MG63 (cell line): ENCODE measurements around the gene UGCG. TPM values are rescaled to one million over a fixed set of nuclear protein-coding genes. Genes with fewer than 3 reads are reported as not detected.
"Not testable (repeated sequence)": the region's sequence is repeated elsewhere in the genome, so short reads cannot be mapped to it uniquely, and the experiment has no call there.

Experiments used
- DNase-seq: peaks from one replicate; pipeline ENCODE4 v3.0.0-alpha.2; 2020
- H3K27me3 ChIP-seq: fragments of 250-450 bp; sonication (Bioruptor Pico); 2 replicates; pipeline ENCODE4 v1.5.1; 2020; ENCODE audit warnings: mild to moderate bottlenecking, moderate library complexity
- H3K36me3 ChIP-seq: fragments of 250-450 bp; sonication (Bioruptor Pico); 2 replicates; pipeline ENCODE4 v1.5.1; 2020; ENCODE audit warnings: mild to moderate bottlenecking, moderate library complexity
- H3K4me3 ChIP-seq: fragments of 250-450 bp; sonication (Bioruptor Pico); 2 replicates; pipeline ENCODE4 v1.5.1; 2020; ENCODE audit warnings: mild to moderate bottlenecking, moderate library complexity
- H3K9me3 ChIP-seq: fragments of 250-450 bp; sonication (Bioruptor Pico); 2 replicates; pipeline ENCODE4 v1.5.1; 2020; ENCODE audit warnings: mild to moderate bottlenecking, moderate library complexity
- total RNA-seq: library from RNA; depleted of rRNA; stranded (reverse); fragments of >200 nt; shearing (Covaris generic); gene quantifications from 2 replicates; pipeline ENCODE4 v1.2.3, GENCODE V29; 2014; ENCODE audit warnings: low replicate concordance

UGCG gene
- total RNA-seq, 1 experiment from 2014 or later, result 35.9 TPM

DNA sequence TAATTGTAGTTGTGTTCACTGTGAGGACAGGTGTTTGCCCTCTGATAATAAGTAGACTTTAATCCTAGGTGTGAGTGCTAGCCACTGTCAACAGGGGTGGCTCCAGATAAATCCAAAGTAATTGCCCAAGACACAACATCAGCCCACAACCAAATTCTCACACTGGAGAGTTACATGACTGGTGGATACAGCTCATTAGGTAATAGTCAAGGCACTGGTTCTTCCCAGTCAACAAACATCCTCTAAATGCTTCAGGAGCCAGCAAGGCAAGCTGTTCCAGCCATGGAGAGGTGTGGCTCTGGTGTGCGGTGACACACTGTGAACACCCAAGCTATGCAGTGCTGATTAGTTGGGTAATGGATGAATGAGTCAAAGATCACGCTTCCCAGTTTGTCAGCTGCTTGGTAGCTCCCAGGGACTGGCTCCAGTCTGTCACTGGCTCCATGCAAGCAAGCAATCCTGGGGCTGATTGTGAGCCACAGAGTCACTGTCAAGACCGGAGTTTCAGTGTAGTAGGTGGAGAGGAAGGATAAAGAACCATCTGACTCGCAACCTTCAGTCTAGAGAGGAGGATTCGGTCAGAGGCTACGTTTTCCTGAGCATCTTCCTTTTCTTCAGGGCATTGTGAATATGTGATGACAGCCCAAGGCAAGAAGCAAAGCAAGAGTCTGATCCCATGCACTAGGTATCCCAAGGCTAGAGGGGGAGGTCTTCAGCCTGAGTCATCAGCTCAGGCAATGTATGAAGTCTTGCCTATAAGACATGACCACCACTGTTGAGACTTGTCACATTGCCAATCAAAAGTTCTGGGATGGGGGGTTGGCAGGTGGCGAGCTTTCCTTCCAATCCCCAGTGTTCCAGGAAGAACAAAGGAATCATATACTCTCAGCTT lies 63.1 kb downstream of the UGCG start:
- H3K9me3 ChIP-seq, result no peaks in the 10 kb centered on the region
- no peaks in the 10 kb centered on the region for H3K36me3 ChIP-seq
- H3K27me3 ChIP-seq, result no peaks in the 10 kb centered on the region
- H3K4me3 ChIP-seq, result no peak overlapping the region
- DNase-seq, result peak; percentile 79

DNA sequence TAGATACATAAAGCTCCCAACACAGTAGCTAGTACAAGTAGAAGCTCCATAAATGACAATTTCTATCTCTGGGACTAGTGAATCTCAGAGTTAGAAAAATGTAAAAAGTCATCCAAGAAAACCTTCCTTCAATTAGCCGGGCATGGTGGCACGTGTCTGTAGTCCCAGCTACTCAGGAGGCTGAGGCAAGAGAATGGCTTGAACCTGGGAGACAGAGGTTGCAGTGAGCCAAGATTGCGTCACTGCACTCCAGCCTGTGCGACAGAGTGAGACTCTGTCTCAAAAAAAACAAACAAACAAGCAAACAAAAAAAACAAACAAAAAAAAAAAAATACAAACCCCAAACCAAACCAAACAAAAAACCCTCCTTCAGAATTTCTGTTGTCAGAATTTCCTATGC lies 63.9 kb downstream of the UGCG start:
- H3K9me3 ChIP-seq, H3K27me3 ChIP-seq, DNase-seq, H3K4me3 ChIP-seq, H3K36me3 ChIP-seq: not testable (repeated sequence)

DNA sequence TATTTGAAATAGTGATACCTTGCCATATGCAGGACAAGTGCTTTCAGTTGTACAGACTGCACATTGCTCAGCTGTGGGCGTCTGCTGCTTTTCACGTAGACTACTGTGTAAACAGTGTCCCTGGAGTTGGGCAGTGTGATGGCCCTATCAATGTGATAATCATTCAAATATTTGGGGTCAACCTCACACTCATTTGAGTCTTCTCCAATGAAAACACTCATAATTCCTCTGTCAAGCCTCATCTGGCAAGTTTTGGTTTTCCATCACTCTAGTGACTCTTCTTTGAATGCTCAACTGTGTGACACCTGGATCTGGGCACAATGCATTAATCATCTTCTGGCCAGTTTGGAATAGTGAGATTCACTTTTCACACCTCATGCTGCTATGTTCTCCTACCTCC lies 64.4 kb downstream of the UGCG start:
- DNase-seq, result peak; percentile 61
- no peaks in the 10 kb centered on the region for H3K27me3 ChIP-seq
- no peaks in the 10 kb centered on the region for H3K36me3 ChIP-seq
- H3K4me3 ChIP-seq, result no peak overlapping the region
- no peaks in the 10 kb centered on the region for H3K9me3 ChIP-seq

DNA sequence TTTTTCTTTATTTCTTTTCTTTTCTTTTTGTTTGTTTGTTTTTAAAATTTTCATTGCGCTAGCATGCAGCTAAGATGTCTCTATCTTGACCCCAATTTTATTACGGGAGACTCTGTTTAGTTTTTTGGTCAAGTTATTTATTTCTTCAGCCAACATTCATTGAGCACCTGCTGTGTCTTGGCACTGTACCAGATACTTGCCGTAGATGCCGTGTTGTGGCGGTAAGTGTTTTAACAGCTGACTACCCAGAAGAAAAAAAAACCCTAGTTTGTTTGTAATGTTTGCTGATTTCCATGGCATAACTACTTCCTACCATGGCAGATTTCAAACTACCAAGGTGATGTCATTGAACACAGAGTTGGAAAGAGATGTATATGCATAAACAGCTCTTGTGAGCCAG lies 65.0 kb downstream of the UGCG start:
- no peaks in the 10 kb centered on the region for H3K36me3 ChIP-seq
- no peak overlapping the region for H3K4me3 ChIP-seq
- DNase-seq, result peak; percentile 76
- H3K27me3 ChIP-seq, result no peaks in the 10 kb centered on the region
- no peaks in the 10 kb centered on the region for H3K9me3 ChIP-seq

DNA sequence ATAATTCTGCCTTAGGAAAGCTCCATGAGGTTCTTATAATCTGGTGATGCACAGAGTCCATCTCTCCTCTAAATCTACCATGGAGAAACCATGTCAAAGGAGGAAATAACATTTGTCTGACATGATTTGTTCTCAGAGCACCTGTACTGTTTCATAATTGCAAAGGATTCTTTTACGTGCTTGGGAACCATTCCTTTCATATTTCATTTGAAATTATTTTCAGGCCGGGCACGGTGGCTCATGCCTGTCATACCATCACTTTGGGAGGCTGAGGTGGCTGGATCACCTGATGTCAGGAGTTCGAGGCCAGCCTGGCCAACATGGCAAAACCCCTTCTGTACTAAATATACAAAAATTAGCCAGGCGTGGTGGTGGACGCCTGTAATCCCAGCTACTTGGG lies 65.4 kb downstream of the UGCG start:
- Histone ChIP-seq H3K9me3 (no peaks in the 10 kb centered on the region), H3K27me3 (no peaks in the 10 kb centered on the region)
- no peak for DNase-seq

DNA sequence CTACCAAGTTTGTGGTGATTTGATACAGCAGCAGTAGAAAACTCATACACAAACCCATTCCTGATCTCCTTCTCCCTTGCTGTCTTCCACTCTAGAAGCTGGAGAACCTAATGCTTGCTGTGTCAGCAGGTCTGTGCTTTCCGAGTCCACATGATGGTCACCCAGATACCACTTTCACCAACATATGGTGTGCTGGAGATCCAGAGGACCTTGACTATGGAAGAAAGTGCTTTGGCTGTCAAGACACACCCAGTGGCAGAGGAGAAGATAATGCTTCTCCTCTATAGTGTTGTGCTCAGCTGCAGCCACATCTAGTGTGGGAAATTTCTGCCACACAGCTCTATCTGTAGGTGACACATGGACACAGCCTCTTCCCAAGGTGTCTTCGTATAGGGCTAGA lies 67.4 kb downstream of the UGCG start:
- no peak for DNase-seq
- H3K36me3 ChIP-seq, result no peaks in the 10 kb centered on the region

More for the DNA sequence above, 65.4 kb downstream of the UGCG start:
- no peak overlapping the region for H3K4me3 ChIP-seq
- H3K36me3 ChIP-seq, result no peaks in the 10 kb centered on the region

DNA sequence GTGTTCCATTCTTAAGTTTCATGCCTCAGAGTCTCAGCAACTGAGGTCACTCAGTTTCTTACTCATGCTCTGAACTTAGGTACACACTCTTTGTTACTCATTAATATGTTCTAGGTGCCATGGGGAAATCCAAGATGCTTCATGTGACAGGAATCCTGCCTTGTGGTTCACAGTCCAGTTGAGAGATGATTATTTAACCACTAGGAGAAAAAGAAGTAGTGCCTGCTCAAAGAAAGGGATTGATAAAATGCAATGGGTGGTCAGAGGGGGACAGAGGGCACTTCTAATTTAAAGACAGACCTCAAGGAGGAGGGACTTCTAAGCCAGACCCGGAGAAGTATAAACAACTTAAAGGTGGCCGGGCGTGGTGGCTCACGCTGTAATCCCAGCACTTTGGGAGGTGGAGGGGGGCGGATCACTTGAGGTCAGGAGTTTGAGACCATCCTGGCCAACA lies 69.0 kb downstream of the UGCG start:
- DNase-seq, result peak; percentile 66
- H3K36me3 ChIP-seq, result no peaks in the 10 kb centered on the region
- H3K27me3 ChIP-seq, result no peaks in the 10 kb centered on the region
- no peak overlapping the region for H3K4me3 ChIP-seq
- H3K9me3 ChIP-seq, result no peaks in the 10 kb centered on the region

More for the DNA sequence above, 67.4 kb downstream of the UGCG start:
- H3K9me3 ChIP-seq, result no peaks in the 10 kb centered on the region
- no peaks in the 10 kb centered on the region for H3K27me3 ChIP-seq
- no peak overlapping the region for H3K4me3 ChIP-seq

DNA sequence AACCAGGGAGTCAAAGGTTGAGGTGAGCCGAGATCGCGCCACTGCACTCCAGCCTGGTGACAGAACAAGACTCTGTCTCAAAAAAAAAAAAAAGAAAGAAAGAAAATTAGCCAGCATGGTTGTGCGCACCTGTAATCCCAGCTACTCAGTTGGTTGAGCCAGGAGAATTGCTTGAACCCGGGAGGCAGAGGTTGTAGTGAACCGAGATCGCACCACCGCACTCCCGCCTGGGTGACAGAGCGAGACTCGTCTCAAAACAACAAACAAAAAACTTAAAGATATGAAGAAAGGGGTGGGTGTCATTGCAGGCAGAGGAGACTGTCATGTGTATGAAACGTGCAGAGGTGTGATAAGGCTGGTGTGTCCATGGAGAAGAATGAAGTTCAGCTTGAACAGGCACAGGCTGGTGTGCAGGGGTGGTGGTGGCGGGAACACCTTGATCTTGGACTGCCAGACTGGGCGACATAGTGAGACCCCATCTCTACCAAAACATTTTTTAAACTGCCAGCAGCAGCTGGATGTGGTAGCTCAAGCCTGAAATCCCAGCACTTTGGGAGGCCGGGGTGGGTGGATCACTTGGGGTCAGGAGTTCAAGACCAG lies 69.6 kb downstream of the UGCG start:
- Histone ChIP-seq H3K9me3 (no peaks in the 10 kb centered on the region), H3K4me3 (no peak overlapping the region), H3K27me3 (no peaks in the 10 kb centered on the region), H3K36me3 (no peaks in the 10 kb centered on the region)
- DNase-seq, result no peak

DNA sequence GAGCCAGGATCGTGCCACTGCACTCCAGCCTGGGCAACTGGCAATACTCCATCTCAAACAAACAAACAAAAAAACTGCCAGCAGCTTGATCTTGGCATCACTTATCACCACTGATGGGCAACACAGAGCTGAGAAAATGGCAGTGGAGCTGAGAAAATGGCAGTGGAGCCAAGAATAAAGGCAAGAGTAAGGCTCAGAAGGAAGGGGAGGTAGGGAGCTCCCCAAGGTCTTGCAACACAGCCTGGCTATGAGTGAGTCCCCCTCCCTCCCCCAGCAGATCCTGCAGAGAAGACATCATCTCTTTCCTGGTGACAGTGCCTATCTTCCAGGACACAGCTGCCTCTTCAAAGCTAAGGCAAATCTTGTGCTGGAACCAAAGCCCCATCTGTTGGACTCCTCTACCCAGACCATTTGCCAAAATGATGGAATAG lies 70.3 kb downstream of the UGCG start:
- Histone ChIP-seq H3K9me3 (no peaks in the 10 kb centered on the region), H3K27me3 (no peaks in the 10 kb centered on the region), H3K36me3 (no peaks in the 10 kb centered on the region), H3K4me3 (no peak overlapping the region)
- peak; percentile 85 for DNase-seq

DNA sequence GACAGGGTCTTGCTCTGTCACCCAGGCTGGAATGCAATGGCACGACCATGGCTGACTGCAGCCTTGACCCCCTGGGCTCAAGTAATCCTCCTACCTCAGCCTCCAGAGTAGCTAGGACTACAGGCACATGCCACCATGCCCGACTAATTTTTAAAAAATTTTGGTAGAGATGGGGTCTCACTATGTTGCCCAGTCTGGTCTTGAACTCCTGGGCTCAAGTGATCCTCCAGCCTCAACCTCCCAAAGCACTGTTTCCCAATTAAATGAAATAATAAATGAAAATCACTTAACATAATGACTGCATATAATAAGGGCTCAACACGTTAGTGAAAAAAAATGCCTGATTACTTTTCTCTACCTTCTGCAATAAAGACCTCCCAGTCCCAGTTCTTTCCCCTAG lies 71.0 kb downstream of the UGCG start:
- Histone ChIP-seq H3K27me3 (no peaks in the 10 kb centered on the region), H3K36me3 (no peaks in the 10 kb centered on the region), H3K9me3 (no peaks in the 10 kb centered on the region), H3K4me3 (no peak overlapping the region)
- DNase-seq, result no peak

DNA sequence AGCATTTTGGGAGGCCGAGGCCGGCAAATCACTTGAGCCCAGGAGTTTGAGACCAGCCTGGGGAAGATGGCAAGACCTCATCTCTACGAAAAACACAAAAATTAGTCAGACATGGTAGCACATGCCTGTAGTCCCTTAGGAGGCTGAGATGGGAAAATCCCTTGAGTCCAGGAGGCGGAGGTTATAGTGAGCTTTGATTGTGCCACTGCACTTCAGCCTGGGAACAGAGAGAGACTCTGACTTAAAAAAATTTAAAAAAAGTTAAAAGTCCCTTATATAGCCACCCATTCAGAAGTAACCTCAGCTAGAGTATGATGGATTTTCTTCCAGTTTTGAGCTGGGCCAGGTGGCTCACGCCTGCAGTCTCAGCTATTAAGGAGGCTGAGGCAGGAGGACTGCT lies 72.4 kb downstream of the UGCG start:
- no peaks in the 10 kb centered on the region for H3K36me3 ChIP-seq
- no peaks in the 10 kb centered on the region for H3K27me3 ChIP-seq
- DNase-seq, result no peak
- no peak overlapping the region for H3K4me3 ChIP-seq
- no peaks in the 10 kb centered on the region for H3K9me3 ChIP-seq

DNA sequence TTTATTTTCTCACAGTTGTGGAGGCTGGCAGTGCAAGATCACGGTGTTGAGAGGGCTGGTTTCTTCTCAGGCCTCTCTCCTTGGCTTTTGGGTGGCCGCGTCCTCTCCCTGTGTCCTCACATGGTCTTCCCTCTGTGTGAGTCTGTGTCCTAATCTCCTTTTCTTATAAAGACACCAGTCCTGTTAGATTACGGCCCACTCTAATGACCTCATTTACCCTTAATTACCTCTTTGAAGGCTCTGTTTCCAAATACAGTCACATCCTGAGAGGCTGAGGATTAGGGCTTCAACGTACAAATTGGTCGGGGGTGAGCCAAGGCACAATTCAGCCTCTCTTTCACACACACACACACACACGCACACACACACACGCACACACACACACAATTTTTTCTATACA lies 73.0 kb downstream of the UGCG start:
- Histone ChIP-seq H3K27me3 (no peaks in the 10 kb centered on the region), H3K9me3 (no peaks in the 10 kb centered on the region), H3K4me3 (no peak overlapping the region), H3K36me3 (no peaks in the 10 kb centered on the region)
- DNase-seq, result no peak

DNA sequence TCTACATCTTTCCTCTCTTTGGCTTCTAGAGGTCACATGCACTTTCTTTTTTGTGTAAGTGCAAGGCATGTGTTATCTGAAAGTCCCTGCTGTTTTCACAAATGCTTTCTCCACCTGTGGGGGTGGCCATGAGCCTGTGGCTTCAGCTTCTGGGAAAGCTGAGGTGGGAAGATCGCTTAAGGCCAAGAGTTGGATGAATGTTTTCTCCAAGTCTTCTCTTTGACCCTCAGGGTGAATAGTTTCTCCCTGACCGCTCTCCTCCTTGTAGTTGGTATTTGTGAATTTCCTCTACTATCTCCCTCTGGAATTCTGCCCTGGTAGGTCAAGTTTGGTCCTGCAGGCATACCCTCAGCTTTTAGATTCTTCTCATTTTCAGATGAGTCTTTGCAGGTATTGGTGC lies 74.2 kb downstream of the UGCG start:
- Histone ChIP-seq H3K36me3 (no peaks in the 10 kb centered on the region), H3K9me3 (no peaks in the 10 kb centered on the region), H3K27me3 (no peaks in the 10 kb centered on the region), H3K4me3 (no peak overlapping the region)
- DNase-seq, result no peak

DNA sequence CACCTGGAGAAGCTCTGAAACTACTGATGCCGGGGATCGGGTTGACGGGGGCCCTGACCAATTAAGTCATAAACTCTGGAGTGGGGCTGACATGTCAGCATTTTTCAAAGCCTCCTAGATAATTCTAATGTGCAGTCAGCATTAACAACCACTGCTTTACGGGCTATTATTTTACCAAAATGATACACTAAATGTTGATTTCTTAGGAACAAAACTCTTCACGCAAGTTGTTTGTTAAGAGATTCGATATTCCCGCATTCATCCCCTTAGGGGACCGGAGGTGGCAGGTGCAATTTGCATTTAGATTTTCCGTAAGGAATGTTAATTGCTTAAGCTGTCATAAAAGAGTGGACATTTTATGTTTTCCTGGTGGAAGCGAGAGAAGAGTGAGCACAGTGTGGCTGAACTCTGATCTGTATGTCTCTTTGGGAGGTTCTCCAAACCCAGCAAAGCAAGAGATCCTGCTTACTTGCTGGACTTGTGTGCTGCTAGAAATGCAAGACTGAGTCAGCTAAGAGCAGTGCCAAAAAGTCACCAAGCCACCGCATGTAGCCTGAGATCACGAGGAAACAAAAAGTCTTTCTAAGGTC lies 77.6 kb downstream of the UGCG start:
- no peaks in the 10 kb centered on the region for H3K27me3 ChIP-seq
- no peaks in the 10 kb centered on the region for H3K36me3 ChIP-seq
- no peaks in the 10 kb centered on the region for H3K9me3 ChIP-seq
- no peak overlapping the region for H3K4me3 ChIP-seq
- peak; percentile 79 for DNase-seq

DNA sequence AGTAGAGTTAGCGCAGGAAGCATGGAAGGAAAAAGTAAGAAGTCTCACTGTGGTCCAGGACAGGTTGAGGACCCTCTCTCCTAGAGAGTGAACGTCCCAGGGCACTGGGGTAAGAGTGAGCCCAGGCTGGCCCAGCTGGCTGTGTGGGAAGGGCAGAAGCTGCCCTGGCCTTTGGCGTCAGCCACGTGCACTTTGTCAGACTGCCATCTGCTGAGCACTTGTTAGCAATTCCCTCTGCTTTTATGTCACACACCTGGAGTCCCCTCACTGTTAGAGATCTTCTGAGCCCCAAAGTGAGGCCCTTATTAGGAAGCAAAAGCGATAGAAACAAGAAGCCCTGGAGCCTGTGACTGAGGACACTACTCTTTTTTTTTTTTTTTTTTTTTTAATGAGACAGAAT lies 79.1 kb downstream of the UGCG start:
- Histone ChIP-seq H3K9me3 (no peaks in the 10 kb centered on the region), H3K36me3 (no peaks in the 10 kb centered on the region), H3K4me3 (no peak overlapping the region), H3K27me3 (no peaks in the 10 kb centered on the region)
- DNase-seq, result no peak

DNA sequence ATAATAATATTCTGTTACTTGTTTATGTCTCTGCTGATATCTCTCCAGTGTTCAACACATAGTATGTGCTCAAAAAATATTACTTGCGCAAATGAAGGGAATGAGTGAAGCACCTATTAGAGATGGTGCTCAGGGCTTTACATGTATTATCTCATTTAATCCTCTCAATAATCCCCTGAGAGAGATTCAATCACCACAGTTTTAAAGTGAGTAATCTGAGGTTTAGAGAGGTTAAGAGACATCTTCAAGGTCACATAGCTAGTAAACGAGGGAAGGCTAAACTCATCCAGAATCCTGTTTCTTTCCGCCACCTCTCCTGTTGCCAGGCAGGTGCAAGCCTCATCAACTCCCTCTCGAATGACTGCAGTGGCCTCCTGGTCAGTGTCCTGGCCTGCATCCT lies 82.0 kb downstream of the UGCG start:
- H3K4me3 ChIP-seq, result no peak overlapping the region
- H3K9me3 ChIP-seq, result no peaks in the 10 kb centered on the region
- H3K36me3 ChIP-seq, result no peaks in the 10 kb centered on the region
- H3K27me3 ChIP-seq, result no peaks in the 10 kb centered on the region
- DNase-seq, result no peak

DNA sequence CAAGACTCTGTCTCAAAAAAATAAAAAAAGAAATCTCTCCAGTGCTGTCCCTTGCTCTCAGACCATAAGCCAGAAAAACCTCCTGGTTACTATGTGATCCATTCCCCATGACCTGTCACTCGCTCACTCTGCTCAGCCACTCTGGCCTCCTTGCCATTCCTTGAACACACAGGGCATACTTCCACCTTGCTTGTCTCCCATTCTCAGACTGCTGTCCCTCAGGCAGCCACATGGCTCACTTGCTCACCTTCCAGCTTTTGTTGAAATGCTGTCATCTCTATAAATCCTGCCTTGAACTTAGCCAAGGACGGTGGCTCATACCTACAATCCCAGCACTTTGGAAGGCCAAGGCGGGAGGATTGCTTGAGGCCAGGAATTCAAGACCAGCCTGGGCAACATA lies 82.9 kb downstream of the UGCG start:
- H3K27me3 ChIP-seq, result no peaks in the 10 kb centered on the region
- no peaks in the 10 kb centered on the region for H3K9me3 ChIP-seq
- no peak for DNase-seq
- H3K4me3 ChIP-seq, result no peak overlapping the region
- H3K36me3 ChIP-seq, result no peaks in the 10 kb centered on the region

DNA sequence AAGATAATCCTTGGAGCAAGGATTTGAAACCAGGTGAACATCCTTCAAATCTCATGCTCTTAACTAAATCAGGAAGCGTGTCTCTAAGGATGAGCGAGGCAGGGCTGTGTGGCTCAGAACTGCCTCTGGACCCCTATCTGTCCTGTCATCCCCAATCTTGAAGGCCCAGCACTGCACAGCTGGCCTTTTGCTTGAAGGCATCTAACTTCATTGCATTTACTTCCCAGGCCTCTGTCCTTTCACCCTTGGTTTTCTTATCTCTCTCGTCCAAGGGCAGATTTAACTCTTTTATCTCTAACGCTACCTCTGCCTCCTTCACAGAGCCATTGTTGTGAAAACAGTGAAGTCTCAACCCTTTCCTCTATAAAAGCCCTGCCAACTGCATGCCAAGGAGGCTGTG lies 83.8 kb downstream of the UGCG start:
- no peak for DNase-seq
- no peak overlapping the region for H3K4me3 ChIP-seq
- no peaks in the 10 kb centered on the region for H3K27me3 ChIP-seq
- H3K9me3 ChIP-seq, result no peaks in the 10 kb centered on the region
- H3K36me3 ChIP-seq, result no peaks in the 10 kb centered on the region
